HepG2 (cell line): ENCODE results near the gene GJB2. TPM values are rescaled to one million over a fixed set of nuclear protein-coding genes. Genes with fewer than 3 reads are reported as not detected.

Experiments
- AGO1 ChIP-seq: fragments of 200-400 bp; formaldehyde crosslinking; IDR thresholded peaks from 2 replicates; pipeline ENCODE4 v1.6.1; 2017; ENCODE audit warnings: mild to moderate bottlenecking, low read depth, low read length, moderate library complexity; ENCODE audit not compliant: poor library complexity, severe bottlenecking
- AGO2 ChIP-seq: fragments of 200-400 bp; formaldehyde crosslinking; optimal IDR thresholded peaks from 2 replicates; pipeline ENCODE3; 2017; ENCODE audit warnings: mild to moderate bottlenecking, low read depth, low read length, moderate library complexity
- GATAD1 ChIP-seq: IDR thresholded peaks from 2 replicates; pipeline ENCODE4 v1.6.1; 2016; ENCODE audit warnings: missing genetic modification reagents, missing compliant biosample characterization
- IRX3 ChIP-seq: sonication (generic); formaldehyde crosslinking; IDR thresholded peaks from 2 replicates; pipeline ENCODE4 v1.8.1; 2023; ENCODE audit warnings: mild to moderate bottlenecking, low read depth, missing genetic modification reagents, borderline replicate concordance
- KLF15 ChIP-seq: sonication (generic); formaldehyde crosslinking; IDR thresholded peaks from 2 replicates; pipeline ENCODE4 v1.8.1; 2023; ENCODE audit warnings: borderline replicate concordance, mild to moderate bottlenecking, inconsistent platforms, missing genetic modification reagents, mixed read lengths
- ZBED4 ChIP-seq: sonication (generic); formaldehyde crosslinking; IDR thresholded peaks from 2 replicates; pipeline ENCODE4 v1.4.0; 2020; ENCODE audit warnings: missing genetic modification reagents, borderline replicate concordance
- ZFP1 ChIP-seq: IDR thresholded peaks from 2 replicates; pipeline ENCODE4 v1.6.1; 2016
- ZKSCAN8 ChIP-seq: IDR thresholded peaks from 2 replicates; pipeline ENCODE4 v1.6.1; 2016; ENCODE audit warnings: borderline replicate concordance, missing genetic modification reagents, missing compliant biosample characterization
- ZNF121 ChIP-seq: sonication (generic); formaldehyde crosslinking; IDR thresholded peaks from 2 replicates; pipeline ENCODE4 v1.5.0; 2020; ENCODE audit warnings: mild to moderate bottlenecking, missing genetic modification reagents
- ZNF572 ChIP-seq: sonication (generic); formaldehyde crosslinking; IDR thresholded peaks from 2 replicates; pipeline ENCODE4 v1.5.1; 2020; ENCODE audit warnings: mild to moderate bottlenecking, missing genetic modification reagents
- polyA plus RNA-seq, 8 experiments: library from polyadenylated mRNA; depleted of rRNA in 3 of 8; stranded (reverse) in 7 of 8; unstranded in 1 of 8; fragments of >200 nt; fragmentation: Illumina TruSeq in 4 of 8; extraction: Trizol in 4 of 8; gene quantifications; 2 replicates each; pipeline versions ENCODE4 v1.2.1 to v1.2.3, GENCODE V29; 2011 to 2016; ENCODE audit warnings: low read depth in 4 of 8, missing spikeins in 1 of 8, mixed read lengths in 1 of 8; ENCODE audit not compliant: insufficient read depth in 1 of 8
- total RNA-seq, 5 experiments: library from RNA; depleted of rRNA; stranded (reverse); fragments of >200 nt; fragmentation: Illumina TruSeq; extraction: Trizol; gene quantifications; 2 replicates each; pipeline ENCODE4 v1.2.3, GENCODE V29; 2016; ENCODE audit warnings: low read depth in 1 of 5
- TF ChIP-seq, protein P1 (sequence below): sonication (generic); formaldehyde crosslinking; IDR thresholded peaks from 2 replicates; pipeline ENCODE4 v1.4.0; 2020; ENCODE audit warnings: missing genetic modification reagents

GJB2 gene
- total and polyA plus RNA-seq, 2 of the 13 experiments (the other 11 are each of a cell fraction or from before 2014, with no cell fraction given): 0.15 to 0.18 TPM

DNA sequence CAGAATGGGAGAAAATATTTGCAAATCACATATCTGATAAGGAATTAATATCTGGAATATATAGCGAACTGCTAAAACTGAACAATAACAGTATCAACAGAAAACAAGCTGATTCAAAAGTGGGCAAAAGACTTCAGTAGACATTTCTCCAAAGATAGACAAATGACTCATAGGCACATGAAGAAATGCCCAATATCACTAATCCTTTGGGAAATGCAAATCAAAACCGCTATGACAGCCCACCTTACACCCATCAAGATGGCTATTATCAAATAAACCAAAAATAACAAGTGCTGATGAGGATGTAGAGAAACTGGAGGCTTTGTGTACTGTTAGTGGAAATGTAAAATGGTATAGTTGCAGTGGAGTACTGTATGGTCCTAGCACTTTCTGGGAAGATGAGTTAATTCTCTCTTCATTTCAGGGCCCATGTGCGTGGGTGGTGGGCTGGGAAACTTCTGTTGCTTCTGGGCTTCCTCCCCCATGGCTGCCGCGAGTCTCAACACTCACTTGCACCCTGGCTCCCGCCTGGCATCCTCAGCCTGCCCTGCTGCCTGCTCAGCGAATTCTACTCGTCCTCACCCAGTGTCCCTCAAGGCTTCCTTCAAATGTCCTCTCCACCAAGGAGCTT is 19.5 kb downstream of the GJB2 start (continued):
- TF ChIP-seq, protein P1, sequence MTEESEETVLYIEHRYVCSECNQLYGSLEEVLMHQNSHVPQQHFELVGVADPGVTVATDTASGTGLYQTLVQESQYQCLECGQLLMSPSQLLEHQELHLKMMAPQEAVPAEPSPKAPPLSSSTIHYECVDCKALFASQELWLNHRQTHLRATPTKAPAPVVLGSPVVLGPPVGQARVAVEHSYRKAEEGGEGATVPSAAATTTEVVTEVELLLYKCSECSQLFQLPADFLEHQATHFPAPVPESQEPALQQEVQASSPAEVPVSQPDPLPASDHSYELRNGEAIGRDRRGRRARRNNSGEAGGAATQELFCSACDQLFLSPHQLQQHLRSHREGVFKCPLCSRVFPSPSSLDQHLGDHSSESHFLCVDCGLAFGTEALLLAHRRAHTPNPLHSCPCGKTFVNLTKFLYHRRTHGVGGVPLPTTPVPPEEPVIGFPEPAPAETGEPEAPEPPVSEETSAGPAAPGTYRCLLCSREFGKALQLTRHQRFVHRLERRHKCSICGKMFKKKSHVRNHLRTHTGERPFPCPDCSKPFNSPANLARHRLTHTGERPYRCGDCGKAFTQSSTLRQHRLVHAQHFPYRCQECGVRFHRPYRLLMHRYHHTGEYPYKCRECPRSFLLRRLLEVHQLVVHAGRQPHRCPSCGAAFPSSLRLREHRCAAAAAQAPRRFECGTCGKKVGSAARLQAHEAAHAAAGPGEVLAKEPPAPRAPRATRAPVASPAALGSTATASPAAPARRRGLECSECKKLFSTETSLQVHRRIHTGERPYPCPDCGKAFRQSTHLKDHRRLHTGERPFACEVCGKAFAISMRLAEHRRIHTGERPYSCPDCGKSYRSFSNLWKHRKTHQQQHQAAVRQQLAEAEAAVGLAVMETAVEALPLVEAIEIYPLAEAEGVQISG (CRISPR knock-in tag): no peak
- TF ChIP-seq ZBED4 (no peak), AGO1 (no peak), KLF15 (no peak), AGO2 (no peak), ZFP1 (no peak), ZNF572 (CRISPR knock-in tag) (no peak), ZKSCAN8 (no peak), IRX3 (CRISPR knock-in tag) (no peak), GATAD1 (CRISPR knock-in tag) (no peak), ZNF121 (CRISPR knock-in tag) (no peak)
